HepG2 (cell line): ENCODE data around the gene AIDA. TPM values are rescaled to one million over a fixed set of nuclear protein-coding genes. Genes with fewer than 3 reads are reported as not detected.
A peak's percentile ranks its signal among the peaks of the same experiment; 100 is the strongest.

ENCODE experiments used
- AGO1 ChIP-seq: fragments of 200-400 bp; formaldehyde crosslinking; IDR thresholded peaks from 2 replicates; pipeline ENCODE4 v1.6.1; 2017; ENCODE audit warnings: mild to moderate bottlenecking, low read depth, low read length, moderate library complexity; ENCODE audit not compliant: poor library complexity, severe bottlenecking
- GZF1 ChIP-seq: sonication (generic); formaldehyde crosslinking; IDR thresholded peaks from 2 replicates; pipeline ENCODE4 v1.5.1; 2020; ENCODE audit warnings: mild to moderate bottlenecking, missing genetic modification reagents
- HNRNPH1 ChIP-seq: fragments of 200-400 bp; formaldehyde crosslinking; optimal IDR thresholded peaks from 2 replicates; pipeline ENCODE3; 2017; ENCODE audit warnings: mild to moderate bottlenecking, low read depth, low read length
- HOXD1 ChIP-seq: sonication (generic); formaldehyde crosslinking; IDR thresholded peaks from 2 replicates; pipeline ENCODE4 v1.5.0; 2020; ENCODE audit warnings: missing genetic modification reagents
- MXD4 ChIP-seq: IDR thresholded peaks from 2 replicates; pipeline ENCODE4 v1.6.1; 2016; ENCODE audit warnings: mild to moderate bottlenecking, missing biosample characterization, missing genetic modification reagents
- NCOA1 ChIP-seq: sonication (generic); formaldehyde crosslinking; IDR thresholded peaks from 2 replicates; pipeline ENCODE4 v1.9.0; 2021; ENCODE audit warnings: missing genetic modification reagents
- RXRB ChIP-seq: IDR thresholded peaks from 2 replicates; pipeline ENCODE4 v1.6.1; 2016; ENCODE audit warnings: borderline replicate concordance, missing genetic modification reagents, missing compliant biosample characterization
- SATB2 ChIP-seq: sonication (generic); formaldehyde crosslinking; IDR thresholded peaks from 2 replicates; pipeline ENCODE4 v1.5.0; 2020; ENCODE audit warnings: missing genetic modification reagents
- SIN3B ChIP-seq: fragments of 150-350 bp; IDR thresholded peaks from 2 replicates; pipeline ENCODE4 v1.6.1; 2014; ENCODE audit warnings: low read length
- ZBTB7A ChIP-seq: sonication (generic); formaldehyde crosslinking; IDR thresholded peaks from 2 replicates; pipeline ENCODE4 v1.8.0; 2022; ENCODE audit warnings: mild to moderate bottlenecking, missing genetic modification reagents
- ZNF333 ChIP-seq: sonication (generic); formaldehyde crosslinking; IDR thresholded peaks from 2 replicates; pipeline ENCODE4 v1.4.0; 2020; ENCODE audit warnings: mild to moderate bottlenecking, missing genetic modification reagents, borderline replicate concordance
- ZNF432 ChIP-seq: sonication (generic); formaldehyde crosslinking; IDR thresholded peaks from 2 replicates; pipeline ENCODE4 v1.5.0; 2020; ENCODE audit warnings: missing genetic modification reagents, mild to moderate bottlenecking, borderline replicate concordance
- ZNF557 ChIP-seq: sonication (generic); formaldehyde crosslinking; IDR thresholded peaks from 2 replicates; pipeline ENCODE4 v1.4.0; 2020; ENCODE audit warnings: missing genetic modification reagents
- ZNF607 ChIP-seq: sonication (generic); formaldehyde crosslinking; IDR thresholded peaks from 2 replicates; pipeline ENCODE4 v1.5.1; 2020; ENCODE audit warnings: missing genetic modification reagents, mild to moderate bottlenecking, borderline replicate concordance
- ZNF879 ChIP-seq: sonication (generic); formaldehyde crosslinking; IDR thresholded peaks from 2 replicates; pipeline ENCODE4 v1.8.1; 2023; ENCODE audit warnings: missing genetic modification reagents
- ZSCAN20 ChIP-seq: sonication (generic); formaldehyde crosslinking; IDR thresholded peaks from 2 replicates; pipeline ENCODE4 v1.4.0; 2020; ENCODE audit warnings: missing genetic modification reagents, mild to moderate bottlenecking, borderline replicate concordance
- ZSCAN29 ChIP-seq: sonication (generic); formaldehyde crosslinking; conservative IDR thresholded peaks from 2 replicates; pipeline ENCODE4 v1.4.0; 2020; ENCODE audit warnings: mild to moderate bottlenecking, missing genetic modification reagents
- polyA plus RNA-seq, 8 experiments: library from polyadenylated mRNA; depleted of rRNA in 3 of 8; stranded (reverse) in 7 of 8; unstranded in 1 of 8; fragments of >200 nt; fragmentation: Illumina TruSeq in 4 of 8; extraction: Trizol in 4 of 8; gene quantifications; 2 replicates each; pipeline versions ENCODE4 v1.2.1 to v1.2.3, GENCODE V29; 2011 to 2016; ENCODE audit warnings: low read depth in 4 of 8, missing spikeins in 1 of 8, mixed read lengths in 1 of 8; ENCODE audit not compliant: insufficient read depth in 1 of 8
- total RNA-seq, 5 experiments: library from RNA; depleted of rRNA; stranded (reverse); fragments of >200 nt; fragmentation: Illumina TruSeq; extraction: Trizol; gene quantifications; 2 replicates each; pipeline ENCODE4 v1.2.3, GENCODE V29; 2016; ENCODE audit warnings: low read depth in 1 of 5
- TF ChIP-seq, protein P1 (sequence below): sonication (generic); formaldehyde crosslinking; IDR thresholded peaks from 2 replicates; pipeline ENCODE4 v1.9.0; 2022; ENCODE audit warnings: low read depth, missing genetic modification reagents
- TF ChIP-seq, protein P2 (sequence below): sonication (generic); formaldehyde crosslinking; IDR thresholded peaks from 2 replicates; pipeline ENCODE4 v1.5.0; 2020; ENCODE audit warnings: mild to moderate bottlenecking, missing genetic modification reagents, borderline replicate concordance
- TF ChIP-seq, protein P3 (sequence below): sonication (generic); formaldehyde crosslinking; IDR thresholded peaks from 2 replicates; pipeline ENCODE4 v1.8.0; 2022; ENCODE audit warnings: missing genetic modification reagents, mild to moderate bottlenecking, inconsistent platforms, borderline replicate concordance
- TF ChIP-seq, protein P4 (sequence below): IDR thresholded peaks from 2 replicates; pipeline ENCODE4 v1.6.1; 2016
- TF ChIP-seq, protein P5 (sequence below): sonication (generic); formaldehyde crosslinking; IDR thresholded peaks from 2 replicates; pipeline ENCODE4 v1.8.0; 2022; ENCODE audit warnings: missing genetic modification reagents, mild to moderate bottlenecking, borderline replicate concordance

AIDA gene
- total and polyA plus RNA-seq, 2 of the 13 experiments (the other 11 are each of a cell fraction or from before 2014, with no cell fraction given) = 17.5 to 35.4 TPM

DNA sequence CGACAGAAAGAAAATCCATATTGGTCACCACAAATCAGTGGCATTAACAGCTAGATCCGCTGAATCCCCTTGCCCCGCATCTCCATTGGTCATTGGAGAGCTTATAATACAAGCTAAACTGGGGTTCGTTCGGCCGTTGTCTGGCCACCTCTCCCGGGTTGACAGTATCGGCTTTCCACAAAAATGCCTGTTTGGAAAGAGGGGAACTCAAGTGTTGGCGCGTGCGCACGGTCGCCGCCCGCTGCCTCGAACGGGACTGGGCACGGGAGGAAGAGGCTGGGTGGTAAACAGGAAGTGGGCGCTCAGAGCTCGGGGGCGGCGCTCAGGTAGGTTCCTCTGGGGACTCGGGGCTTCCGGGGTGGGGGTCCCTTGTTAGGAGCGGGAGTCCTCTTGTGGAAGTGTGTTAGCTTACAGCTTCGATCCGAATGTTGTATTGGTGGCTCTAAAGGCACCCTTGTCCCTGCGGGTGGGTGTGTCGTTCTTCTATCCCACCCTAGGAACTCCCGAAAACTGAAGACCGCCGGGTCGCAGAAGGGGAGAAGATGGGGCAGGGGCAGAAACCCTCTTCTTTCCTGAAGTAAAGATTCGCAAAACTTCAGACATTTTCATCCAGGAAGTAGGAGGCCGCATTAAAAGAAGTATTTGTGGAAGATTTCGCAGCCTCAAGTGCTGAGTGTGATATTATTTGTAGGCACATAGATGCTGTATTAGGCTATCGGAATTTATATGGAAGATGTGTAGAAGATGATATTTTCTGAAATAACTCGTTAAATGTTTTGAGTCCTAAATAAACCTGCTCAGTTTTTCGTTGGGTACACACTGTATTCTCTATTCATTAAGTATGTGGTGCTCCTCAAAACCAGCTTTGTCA, 1.0 kb upstream of the AIDA start (continued):
- TF ChIP-seq SATB2 (CRISPR knock-in tag) (no peak), HOXD1 (no peak), ZBTB7A (CRISPR knock-in tag) (0 out of 2 replicates have a peak, but pooled peaks have one; percentile 32), ZSCAN29 (CRISPR knock-in tag) (no peak), ZNF432 (CRISPR knock-in tag) (no peak), NCOA1 (CRISPR knock-in tag) (peak; percentile 89; the same call in 1 of the 2 replicates), ZNF557 (no peak), HNRNPH1 (no peak), SIN3B (no peak), RXRB (no peak), ZSCAN20 (CRISPR knock-in tag) (no peak), AGO1 (no peak), GZF1 (no peak), ZNF333 (CRISPR knock-in tag) (0 out of 2 replicates have a peak, but pooled peaks have one; percentile 54), ZNF607 (CRISPR knock-in tag) (no peak; the same call in 1 of the 2 replicates), ZNF879 (no peak), MXD4 (CRISPR knock-in tag) (no peak)
- TF ChIP-seq, protein P1, sequence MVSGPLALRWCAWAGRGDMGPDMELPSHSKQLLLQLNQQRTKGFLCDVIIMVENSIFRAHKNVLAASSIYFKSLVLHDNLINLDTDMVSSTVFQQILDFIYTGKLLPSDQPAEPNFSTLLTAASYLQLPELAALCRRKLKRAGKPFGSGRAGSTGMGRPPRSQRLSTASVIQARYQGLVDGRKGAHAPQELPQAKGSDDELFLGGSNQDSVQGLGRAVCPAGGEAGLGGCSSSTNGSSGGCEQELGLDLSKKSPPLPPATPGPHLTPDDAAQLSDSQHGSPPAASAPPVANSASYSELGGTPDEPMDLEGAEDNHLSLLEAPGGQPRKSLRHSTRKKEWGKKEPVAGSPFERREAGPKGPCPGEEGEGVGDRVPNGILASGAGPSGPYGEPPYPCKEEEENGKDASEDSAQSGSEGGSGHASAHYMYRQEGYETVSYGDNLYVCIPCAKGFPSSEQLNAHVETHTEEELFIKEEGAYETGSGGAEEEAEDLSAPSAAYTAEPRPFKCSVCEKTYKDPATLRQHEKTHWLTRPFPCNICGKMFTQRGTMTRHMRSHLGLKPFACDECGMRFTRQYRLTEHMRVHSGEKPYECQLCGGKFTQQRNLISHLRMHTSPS = no peak
- TF ChIP-seq, protein P2, sequence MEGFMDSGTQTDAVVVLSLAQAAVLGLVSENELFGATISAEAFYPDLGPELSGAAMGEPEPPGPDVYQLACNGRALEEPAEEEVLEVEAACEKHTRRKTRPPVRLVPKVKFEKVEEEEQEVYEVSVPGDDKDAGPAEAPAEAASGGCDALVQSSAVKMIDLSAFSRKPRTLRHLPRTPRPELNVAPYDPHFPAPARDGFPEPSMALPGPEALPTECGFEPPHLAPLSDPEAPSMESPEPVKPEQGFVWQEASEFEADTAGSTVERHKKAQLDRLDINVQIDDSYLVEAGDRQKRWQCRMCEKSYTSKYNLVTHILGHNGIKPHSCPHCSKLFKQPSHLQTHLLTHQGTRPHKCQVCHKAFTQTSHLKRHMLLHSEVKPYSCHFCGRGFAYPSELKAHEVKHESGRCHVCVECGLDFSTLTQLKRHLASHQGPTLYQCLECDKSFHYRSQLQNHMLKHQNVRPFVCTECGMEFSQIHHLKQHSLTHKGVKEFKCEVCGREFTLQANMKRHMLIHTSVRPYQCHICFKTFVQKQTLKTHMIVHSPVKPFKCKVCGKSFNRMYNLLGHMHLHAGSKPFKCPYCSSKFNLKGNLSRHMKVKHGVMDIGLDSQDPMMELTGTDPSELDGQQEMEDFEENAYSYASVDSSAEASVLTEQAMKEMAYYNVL (CRISPR knock-in tag) = no peak
- TF ChIP-seq, protein P3, sequence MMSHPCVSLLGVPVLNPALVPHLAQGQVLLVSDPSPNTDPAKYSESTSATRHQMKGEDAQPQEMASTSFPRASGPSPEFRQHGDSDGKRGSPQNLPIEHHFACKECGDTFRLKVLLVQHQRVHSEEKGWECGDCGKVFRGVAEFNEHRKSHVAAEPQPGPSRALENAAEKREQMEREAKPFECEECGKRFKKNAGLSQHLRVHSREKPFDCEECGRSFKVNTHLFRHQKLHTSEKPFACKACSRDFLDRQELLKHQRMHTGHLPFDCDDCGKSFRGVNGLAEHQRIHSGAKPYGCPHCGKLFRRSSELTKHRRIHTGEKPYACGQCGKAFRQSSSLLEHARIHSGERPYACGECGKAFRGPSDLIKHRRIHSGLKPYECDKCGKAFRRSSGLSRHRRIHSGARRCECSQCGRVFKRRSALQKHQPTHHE (CRISPR knock-in tag) = peak; percentile 31; the same call in 1 of the 2 replicates
- TF ChIP-seq, protein P4, sequence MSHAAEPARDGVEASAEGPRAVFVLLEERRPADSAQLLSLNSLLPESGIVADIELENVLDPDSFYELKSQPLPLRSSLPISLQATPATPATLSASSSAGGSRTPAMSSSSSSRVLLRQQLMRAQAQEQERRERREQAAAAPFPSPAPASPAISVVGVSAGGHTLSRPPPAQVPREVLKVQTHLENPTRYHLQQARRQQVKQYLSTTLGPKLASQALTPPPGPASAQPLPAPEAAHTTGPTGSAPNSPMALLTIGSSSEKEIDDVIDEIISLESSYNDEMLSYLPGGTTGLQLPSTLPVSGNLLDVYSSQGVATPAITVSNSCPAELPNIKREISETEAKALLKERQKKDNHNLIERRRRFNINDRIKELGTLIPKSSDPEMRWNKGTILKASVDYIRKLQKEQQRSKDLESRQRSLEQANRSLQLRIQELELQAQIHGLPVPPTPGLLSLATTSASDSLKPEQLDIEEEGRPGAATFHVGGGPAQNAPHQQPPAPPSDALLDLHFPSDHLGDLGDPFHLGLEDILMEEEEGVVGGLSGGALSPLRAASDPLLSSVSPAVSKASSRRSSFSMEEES (CRISPR knock-in tag) = no peak
- TF ChIP-seq, protein P5, sequence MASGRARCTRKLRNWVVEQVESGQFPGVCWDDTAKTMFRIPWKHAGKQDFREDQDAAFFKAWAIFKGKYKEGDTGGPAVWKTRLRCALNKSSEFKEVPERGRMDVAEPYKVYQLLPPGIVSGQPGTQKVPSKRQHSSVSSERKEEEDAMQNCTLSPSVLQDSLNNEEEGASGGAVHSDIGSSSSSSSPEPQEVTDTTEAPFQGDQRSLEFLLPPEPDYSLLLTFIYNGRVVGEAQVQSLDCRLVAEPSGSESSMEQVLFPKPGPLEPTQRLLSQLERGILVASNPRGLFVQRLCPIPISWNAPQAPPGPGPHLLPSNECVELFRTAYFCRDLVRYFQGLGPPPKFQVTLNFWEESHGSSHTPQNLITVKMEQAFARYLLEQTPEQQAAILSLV (CRISPR knock-in tag) = no peak
